K562 (cell line): ENCODE measurements around the gene DHDH. TPM values are rescaled to one million over a fixed set of nuclear protein-coding genes. Genes with fewer than 3 reads are reported as not detected.

Source experiments
- ADNP ChIP-seq: fragments of 200-800 bp; sonication (Bioruptor generic); IDR thresholded peaks from 2 replicates; pipeline ENCODE4 v1.6.1; 2016; ENCODE audit warnings: missing genetic modification characterization, missing compliant biosample characterization
- BCOR ChIP-seq: fragments of 450-650 bp; IDR thresholded peaks from 2 replicates; pipeline ENCODE4 v1.6.1; 2016
- HIVEP1 ChIP-seq: fragments of 250-450 bp; sonication (Bioruptor Pico); IDR thresholded peaks from 2 replicates; pipeline ENCODE4 v1.4.0; 2020; ENCODE audit warnings: mild to moderate bottlenecking
- MTA1 ChIP-seq: fragments of 450-650 bp; IDR thresholded peaks from 2 replicates; pipeline ENCODE4 v1.6.1; 2017; ENCODE audit warnings: borderline replicate concordance
- NBN ChIP-seq: fragments of 450-650 bp; IDR thresholded peaks from 2 replicates; pipeline ENCODE4 v1.6.1; 2016; ENCODE audit warnings: low read depth, mild to moderate bottlenecking
- PTBP1 ChIP-seq: fragments of 200-400 bp; formaldehyde crosslinking; IDR thresholded peaks from 2 replicates; pipeline ENCODE4 v1.6.1; 2017; ENCODE audit warnings: low read depth, low read length
- SP2 ChIP-seq: IDR thresholded peaks from 2 replicates; pipeline ENCODE4 v1.6.1; 2011; ENCODE audit warnings: mild to moderate bottlenecking, low read depth, low read length, moderate library complexity; ENCODE audit not compliant: poor library complexity, severe bottlenecking; ENCODE audit errors: extremely low read depth
- SREBF2 ChIP-seq: sonication (generic); formaldehyde crosslinking; IDR thresholded peaks from 2 replicates; pipeline ENCODE4 v1.4.0; 2020; ENCODE audit warnings: mild to moderate bottlenecking, missing genetic modification reagents
- SUPT5H ChIP-seq: fragments of 450-650 bp; IDR thresholded peaks from 2 replicates; pipeline ENCODE4 v1.6.1; 2016
- TAF7 ChIP-seq: fragments of 450-650 bp; IDR thresholded peaks from 2 replicates; pipeline ENCODE4 v1.6.1; 2016; ENCODE audit warnings: missing genetic modification characterization, missing compliant biosample characterization
- U2AF2 ChIP-seq: fragments of 200-400 bp; formaldehyde crosslinking; optimal IDR thresholded peaks from 2 replicates; pipeline ENCODE3; 2017; ENCODE audit warnings: low read depth, mild to moderate bottlenecking, low read length
- WHSC1 ChIP-seq: IDR thresholded peaks from one replicate; pipeline ENCODE4 v1.6.1; 2012; ENCODE audit warnings: low read length, control low read depth, inconsistent platforms
- ZFP1 ChIP-seq: fragments of 450-650 bp; formaldehyde crosslinking; IDR thresholded peaks from 2 replicates; pipeline ENCODE4 v1.4.0; 2020; ENCODE audit warnings: mild to moderate bottlenecking, mixed read lengths
- ZNF780A ChIP-seq: fragments of 250-450 bp; sonication (Bioruptor Pico); IDR thresholded peaks from 2 replicates; pipeline ENCODE4 v1.5.0; 2021; ENCODE audit warnings: mild to moderate bottlenecking
- polyA plus RNA-seq, 8 experiments: library from polyadenylated mRNA; depleted of rRNA in 4 of 8; stranded (reverse) in 5 of 8; unstranded in 3 of 8; fragments of >200 nt; fragmentation: Nextera tagmentation in 2 of 8; fragmentation: Illumina TruSeq in 1 of 8; extraction: Ambion mirVana in 2 of 8; extraction: Trizol in 1 of 8; gene quantifications; 2 replicates each; pipeline versions ENCODE4 v1.2.1 to v1.2.3, GENCODE V29; 2011 to 2014; ENCODE audit warnings: inconsistent platforms in 1 of 8, missing spikeins in 1 of 8
- total RNA-seq, 7 experiments: library from RNA; depleted of rRNA in 6 of 7; stranded (reverse); fragments of >200 nt in 6 of 7; fragmentation: Illumina TruSeq in 2 of 7; extraction: Trizol in 2 of 7; gene quantifications; 2 replicates each; pipeline versions ENCODE4 v1.2.1 to v1.2.3, GENCODE V29; 2011 to 2021; ENCODE audit warnings: low replicate concordance in 1 of 7
- TF ChIP-seq, protein P1 (sequence below), 3 experiments: fragments of 200-800 bp in 1 of 3; fragments of 250-450 bp in 1 of 3; fragments of 450-650 bp in 1 of 3; sonication (Bioruptor Pico) in 1 of 3; sonication (Bioruptor generic) in 1 of 3; formaldehyde crosslinking in 1 of 3; IDR thresholded peaks; 2 replicates each; pipeline versions ENCODE4 v1.6.1 to v1.8.0; 2016 to 2022; ENCODE audit warnings: mild to moderate bottlenecking in 2 of 3, missing genetic modification characterization in 2 of 3, missing compliant biosample characterization in 1 of 3, moderate library complexity in 1 of 3
- TF ChIP-seq, protein P2 (sequence below): sonication (generic); IDR thresholded peaks from 2 replicates; pipeline ENCODE4 v1.6.1; 2016
- TF ChIP-seq, protein P3 (sequence below): fragments of 250-450 bp; sonication (Bioruptor Pico); IDR thresholded peaks from 2 replicates; pipeline ENCODE4 v1.5.0; 2020; ENCODE audit warnings: mild to moderate bottlenecking, borderline replicate concordance
- TF ChIP-seq, protein P4 (sequence below): fragments of 450-650 bp; IDR thresholded peaks from 2 replicates; pipeline ENCODE4 v1.6.1; 2017; ENCODE audit warnings: antibody characterized with exemption, mild to moderate bottlenecking

The DHDH gene
- total and polyA plus RNA-seq, 9 of the 15 experiments (the other 6 are each of a cell fraction or from before 2014, with no cell fraction given), result 0.37 to 1.9 (median 0.87) TPM

DNA sequence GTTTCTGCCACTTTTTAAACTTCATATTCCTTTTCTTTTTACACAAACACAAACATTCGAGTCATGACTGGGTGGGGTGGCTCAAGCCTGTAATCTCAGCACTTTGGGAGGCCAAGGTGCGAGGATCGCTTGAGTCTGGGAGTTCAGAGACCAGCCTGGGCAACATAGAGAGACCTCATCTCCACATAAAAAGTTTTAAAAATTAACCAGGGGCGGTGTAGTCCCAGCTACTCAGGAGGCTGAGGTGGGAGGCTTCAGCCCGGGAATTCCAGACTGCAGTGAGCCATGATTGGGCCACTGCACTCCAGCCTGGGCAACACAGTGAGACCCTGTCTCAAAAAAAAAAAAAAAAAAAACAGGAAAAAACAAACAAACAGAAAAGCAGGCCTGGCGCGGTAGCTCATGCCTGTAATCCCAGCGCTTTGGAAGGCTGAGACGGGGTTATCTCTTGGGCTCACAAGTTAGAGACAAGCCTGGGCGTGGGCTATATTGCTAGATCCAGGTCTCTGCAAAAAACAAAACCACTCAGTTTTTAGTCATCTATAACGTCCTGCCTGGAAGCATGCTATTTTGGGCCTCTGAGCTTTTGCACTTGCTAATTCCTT, 20.6 kb downstream of the DHDH start (continued):
- TF ChIP-seq, protein P1, sequence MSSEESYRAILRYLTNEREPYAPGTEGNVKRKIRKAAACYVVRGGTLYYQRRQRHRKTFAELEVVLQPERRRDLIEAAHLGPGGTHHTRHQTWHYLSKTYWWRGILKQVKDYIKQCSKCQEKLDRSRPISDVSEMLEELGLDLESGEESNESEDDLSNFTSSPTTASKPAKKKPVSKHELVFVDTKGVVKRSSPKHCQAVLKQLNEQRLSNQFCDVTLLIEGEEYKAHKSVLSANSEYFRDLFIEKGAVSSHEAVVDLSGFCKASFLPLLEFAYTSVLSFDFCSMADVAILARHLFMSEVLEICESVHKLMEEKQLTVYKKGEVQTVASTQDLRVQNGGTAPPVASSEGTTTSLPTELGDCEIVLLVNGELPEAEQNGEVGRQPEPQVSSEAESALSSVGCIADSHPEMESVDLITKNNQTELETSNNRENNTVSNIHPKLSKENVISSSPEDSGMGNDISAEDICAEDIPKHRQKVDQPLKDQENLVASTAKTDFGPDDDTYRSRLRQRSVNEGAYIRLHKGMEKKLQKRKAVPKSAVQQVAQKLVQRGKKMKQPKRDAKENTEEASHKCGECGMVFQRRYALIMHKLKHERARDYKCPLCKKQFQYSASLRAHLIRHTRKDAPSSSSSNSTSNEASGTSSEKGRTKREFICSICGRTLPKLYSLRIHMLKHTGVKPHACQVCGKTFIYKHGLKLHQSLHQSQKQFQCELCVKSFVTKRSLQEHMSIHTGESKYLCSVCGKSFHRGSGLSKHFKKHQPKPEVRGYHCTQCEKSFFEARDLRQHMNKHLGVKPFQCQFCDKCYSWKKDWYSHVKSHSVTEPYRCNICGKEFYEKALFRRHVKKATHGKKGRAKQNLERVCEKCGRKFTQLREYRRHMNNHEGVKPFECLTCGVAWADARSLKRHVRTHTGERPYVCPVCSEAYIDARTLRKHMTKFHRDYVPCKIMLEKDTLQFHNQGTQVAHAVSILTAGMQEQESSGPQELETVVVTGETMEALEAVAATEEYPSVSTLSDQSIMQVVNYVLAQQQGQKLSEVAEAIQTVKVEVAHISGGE (CRISPR knock-in tag; IDR thresholded peaks at IDR 0.05), result no peak; a peak in 1 of 6 replicates
- TF ChIP-seq, protein P2, sequence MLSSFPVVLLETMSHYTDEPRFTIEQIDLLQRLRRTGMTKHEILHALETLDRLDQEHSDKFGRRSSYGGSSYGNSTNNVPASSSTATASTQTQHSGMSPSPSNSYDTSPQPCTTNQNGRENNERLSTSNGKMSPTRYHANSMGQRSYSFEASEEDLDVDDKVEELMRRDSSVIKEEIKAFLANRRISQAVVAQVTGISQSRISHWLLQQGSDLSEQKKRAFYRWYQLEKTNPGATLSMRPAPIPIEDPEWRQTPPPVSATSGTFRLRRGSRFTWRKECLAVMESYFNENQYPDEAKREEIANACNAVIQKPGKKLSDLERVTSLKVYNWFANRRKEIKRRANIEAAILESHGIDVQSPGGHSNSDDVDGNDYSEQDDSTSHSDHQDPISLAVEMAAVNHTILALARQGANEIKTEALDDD, result no peak
- TF ChIP-seq PTBP1 (no peak), U2AF2 (no peak), ZNF780A (CRISPR knock-in tag) (no peak), ADNP (tag) (0 out of 2 replicates have a peak, but pooled peaks have one; percentile 52), ZFP1 (CRISPR knock-in tag) (no peak), HIVEP1 (CRISPR knock-in tag) (no peak), NBN (peak; percentile 55; the same call in 1 of the 2 replicates), SREBF2 (no peak), MTA1 (no peak), WHSC1 (no peak), SP2 (no peak), TAF7 (tag) (no peak), BCOR (peak; percentile 85), SUPT5H (0 out of 2 replicates have a peak, but pooled peaks have one; percentile 44)
- TF ChIP-seq, protein P3, sequence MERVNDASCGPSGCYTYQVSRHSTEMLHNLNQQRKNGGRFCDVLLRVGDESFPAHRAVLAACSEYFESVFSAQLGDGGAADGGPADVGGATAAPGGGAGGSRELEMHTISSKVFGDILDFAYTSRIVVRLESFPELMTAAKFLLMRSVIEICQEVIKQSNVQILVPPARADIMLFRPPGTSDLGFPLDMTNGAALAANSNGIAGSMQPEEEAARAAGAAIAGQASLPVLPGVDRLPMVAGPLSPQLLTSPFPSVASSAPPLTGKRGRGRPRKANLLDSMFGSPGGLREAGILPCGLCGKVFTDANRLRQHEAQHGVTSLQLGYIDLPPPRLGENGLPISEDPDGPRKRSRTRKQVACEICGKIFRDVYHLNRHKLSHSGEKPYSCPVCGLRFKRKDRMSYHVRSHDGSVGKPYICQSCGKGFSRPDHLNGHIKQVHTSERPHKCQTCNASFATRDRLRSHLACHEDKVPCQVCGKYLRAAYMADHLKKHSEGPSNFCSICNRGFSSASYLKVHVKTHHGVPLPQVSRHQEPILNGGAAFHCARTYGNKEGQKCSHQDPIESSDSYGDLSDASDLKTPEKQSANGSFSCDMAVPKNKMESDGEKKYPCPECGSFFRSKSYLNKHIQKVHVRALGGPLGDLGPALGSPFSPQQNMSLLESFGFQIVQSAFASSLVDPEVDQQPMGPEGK (CRISPR knock-in tag), result no peak
- TF ChIP-seq, protein P4, sequence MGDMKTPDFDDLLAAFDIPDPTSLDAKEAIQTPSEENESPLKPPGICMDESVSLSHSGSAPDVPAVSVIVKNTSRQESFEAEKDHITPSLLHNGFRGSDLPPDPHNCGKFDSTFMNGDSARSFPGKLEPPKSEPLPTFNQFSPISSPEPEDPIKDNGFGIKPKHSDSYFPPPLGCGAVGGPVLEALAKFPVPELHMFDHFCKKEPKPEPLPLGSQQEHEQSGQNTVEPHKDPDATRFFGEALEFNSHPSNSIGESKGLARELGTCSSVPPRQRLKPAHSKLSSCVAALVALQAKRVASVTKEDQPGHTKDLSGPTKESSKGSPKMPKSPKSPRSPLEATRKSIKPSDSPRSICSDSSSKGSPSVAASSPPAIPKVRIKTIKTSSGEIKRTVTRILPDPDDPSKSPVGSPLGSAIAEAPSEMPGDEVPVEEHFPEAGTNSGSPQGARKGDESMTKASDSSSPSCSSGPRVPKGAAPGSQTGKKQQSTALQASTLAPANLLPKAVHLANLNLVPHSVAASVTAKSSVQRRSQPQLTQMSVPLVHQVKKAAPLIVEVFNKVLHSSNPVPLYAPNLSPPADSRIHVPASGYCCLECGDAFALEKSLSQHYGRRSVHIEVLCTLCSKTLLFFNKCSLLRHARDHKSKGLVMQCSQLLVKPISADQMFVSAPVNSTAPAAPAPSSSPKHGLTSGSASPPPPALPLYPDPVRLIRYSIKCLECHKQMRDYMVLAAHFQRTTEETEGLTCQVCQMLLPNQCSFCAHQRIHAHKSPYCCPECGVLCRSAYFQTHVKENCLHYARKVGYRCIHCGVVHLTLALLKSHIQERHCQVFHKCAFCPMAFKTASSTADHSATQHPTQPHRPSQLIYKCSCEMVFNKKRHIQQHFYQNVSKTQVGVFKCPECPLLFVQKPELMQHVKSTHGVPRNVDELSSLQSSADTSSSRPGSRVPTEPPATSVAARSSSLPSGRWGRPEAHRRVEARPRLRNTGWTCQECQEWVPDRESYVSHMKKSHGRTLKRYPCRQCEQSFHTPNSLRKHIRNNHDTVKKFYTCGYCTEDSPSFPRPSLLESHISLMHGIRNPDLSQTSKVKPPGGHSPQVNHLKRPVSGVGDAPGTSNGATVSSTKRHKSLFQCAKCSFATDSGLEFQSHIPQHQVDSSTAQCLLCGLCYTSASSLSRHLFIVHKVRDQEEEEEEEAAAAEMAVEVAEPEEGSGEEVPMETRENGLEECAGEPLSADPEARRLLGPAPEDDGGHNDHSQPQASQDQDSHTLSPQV, result 0 out of 2 replicates have a peak, but pooled peaks have one; percentile 66
